AG04449 (cell line): ENCODE results near the gene GPATCH4.
"Not testable (repeated sequence)": the region's sequence is repeated elsewhere in the genome, so short reads cannot be mapped to it uniquely, and the experiment has no call there.

Experiments used
- CTCF ChIA-PET: fragments of 350-600 bp; formaldehyde crosslinking; extraction: SDS; loops from one replicate; lab custom pipeline; 2021; ENCODE audit warnings: antibody characterized with exemption; lab: Yijun Ruan, JAX
- POLR2A ChIA-PET: fragments of 400-600, 350-600 bp; formaldehyde crosslinking; extraction: SDS; loops from one replicate; lab custom pipeline; 2020; ENCODE audit warnings: antibody characterized with exemption, inconsistent platforms; lab: Yijun Ruan, JAX
- DNase-seq: peaks from one replicate; pipeline ENCODE4 v3.0.0-alpha.2; 2010; ENCODE audit warnings: low read depth, low spot score
- H3K4me3 ChIP-seq: 2 replicates; pipeline ENCODE4 v1.5.1; 2011; ENCODE audit warnings: low read depth, mild to moderate bottlenecking, control low read depth, low read length
- TF ChIP-seq, protein P1 (sequence below): IDR thresholded peaks from one replicate; pipeline ENCODE4 v1.5.1; 2011; ENCODE audit warnings: mild to moderate bottlenecking, moderate library complexity, low read length, control low read depth, inconsistent platforms; ENCODE audit not compliant: insufficient read depth; ENCODE audit errors: missing control alignments

Gene GPATCH4

DNA sequence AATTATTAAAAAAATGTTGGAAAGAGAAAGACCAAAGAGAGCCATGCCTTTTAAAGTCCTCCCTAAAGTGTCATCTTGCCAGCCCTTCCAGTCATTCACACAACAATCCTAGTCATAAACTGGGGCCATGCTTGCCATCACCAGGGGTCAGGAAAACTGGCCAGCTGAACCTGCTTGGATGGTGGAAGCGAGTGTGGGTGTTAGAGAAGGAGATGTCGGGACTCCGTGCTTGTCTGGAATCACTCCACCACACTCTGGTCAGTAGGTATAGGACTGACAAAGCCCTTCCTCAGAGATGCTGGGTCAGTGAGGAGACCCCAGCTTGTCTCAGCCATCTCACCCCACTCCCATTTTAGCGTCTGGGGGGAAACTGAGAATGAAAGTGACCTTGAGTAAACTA is 14.7 kb upstream of the GPATCH4 start:
- ChIA-PET POLR2A (interaction anchor here (0.6 kb wide), 1 partner anchor 1389 kb away, joined by 3 read pairs; no protein-coding TSS in a partner anchor), CTCF (interaction anchor here (1.1 to 13.0 kb wide), 4 partner anchors 10 to 230 kb away, joined by 3 to 409 read pairs (median 26); no protein-coding TSS in a partner anchor)
- H3K4me3 ChIP-seq: no peak overlapping the region
- DNase-seq: no peak
- TF ChIP-seq, protein P1, sequence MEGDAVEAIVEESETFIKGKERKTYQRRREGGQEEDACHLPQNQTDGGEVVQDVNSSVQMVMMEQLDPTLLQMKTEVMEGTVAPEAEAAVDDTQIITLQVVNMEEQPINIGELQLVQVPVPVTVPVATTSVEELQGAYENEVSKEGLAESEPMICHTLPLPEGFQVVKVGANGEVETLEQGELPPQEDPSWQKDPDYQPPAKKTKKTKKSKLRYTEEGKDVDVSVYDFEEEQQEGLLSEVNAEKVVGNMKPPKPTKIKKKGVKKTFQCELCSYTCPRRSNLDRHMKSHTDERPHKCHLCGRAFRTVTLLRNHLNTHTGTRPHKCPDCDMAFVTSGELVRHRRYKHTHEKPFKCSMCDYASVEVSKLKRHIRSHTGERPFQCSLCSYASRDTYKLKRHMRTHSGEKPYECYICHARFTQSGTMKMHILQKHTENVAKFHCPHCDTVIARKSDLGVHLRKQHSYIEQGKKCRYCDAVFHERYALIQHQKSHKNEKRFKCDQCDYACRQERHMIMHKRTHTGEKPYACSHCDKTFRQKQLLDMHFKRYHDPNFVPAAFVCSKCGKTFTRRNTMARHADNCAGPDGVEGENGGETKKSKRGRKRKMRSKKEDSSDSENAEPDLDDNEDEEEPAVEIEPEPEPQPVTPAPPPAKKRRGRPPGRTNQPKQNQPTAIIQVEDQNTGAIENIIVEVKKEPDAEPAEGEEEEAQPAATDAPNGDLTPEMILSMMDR: no peak

DNA sequence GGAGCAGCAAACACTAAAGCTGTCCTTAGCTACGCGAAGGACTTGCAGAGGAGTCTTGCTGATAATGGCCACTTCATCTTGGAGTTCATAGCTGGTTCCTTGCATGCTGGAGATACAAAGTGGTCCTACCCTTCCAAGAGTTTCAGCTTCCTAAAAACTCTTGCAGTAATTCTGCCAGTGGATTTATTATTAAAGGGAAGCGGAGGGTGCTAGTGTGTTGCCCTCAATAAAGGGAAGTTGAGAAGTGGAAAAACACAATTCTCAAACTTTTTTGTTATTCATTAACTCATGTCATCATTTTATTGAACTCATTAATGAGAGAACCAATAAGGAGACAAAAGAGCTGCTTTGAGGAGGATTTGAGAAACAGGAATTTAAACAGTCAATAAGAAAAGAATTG is 11.4 kb upstream of the GPATCH4 start:
- no peak for DNase-seq
- ChIA-PET CTCF (interaction anchor here (0.6 to 5.7 kb wide), 24 partner anchors 9 to 254 kb away, joined by 3 to 88 read pairs (median 4); partner anchors contain the start of genes GPATCH4 and HAPLN2), POLR2A (no interaction called here)
- TF ChIP-seq, protein P1: no peak
- no peak overlapping the region for H3K4me3 ChIP-seq

DNA sequence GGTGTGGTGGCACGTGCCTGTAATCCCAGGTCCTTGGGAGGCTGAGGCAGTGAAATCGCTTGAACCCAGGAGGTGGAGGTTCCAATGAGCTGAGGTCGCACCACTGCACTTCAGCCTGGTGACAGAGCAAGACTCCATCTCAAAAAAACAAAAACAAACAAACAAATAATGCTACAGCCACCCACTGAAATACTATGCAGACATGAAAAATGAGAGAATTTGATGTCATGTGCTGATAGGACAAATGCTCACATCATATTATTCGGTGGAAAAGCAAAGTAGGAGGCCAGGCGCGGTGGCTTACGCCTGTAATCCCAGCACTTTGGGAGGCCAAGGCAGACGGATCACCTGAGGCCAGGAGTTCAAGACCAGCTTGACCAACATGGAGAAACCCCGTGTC is 8.8 kb upstream of the GPATCH4 start:
- POLR2A ChIA-PET, DNase-seq, H3K4me3 ChIP-seq: not testable (repeated sequence)
- CTCF ChIA-PET: interaction anchor here (2.4 to 5.7 kb wide), 6 partner anchors 12 to 225 kb away, joined by 17 to 88 read pairs (median 30); partner anchors contain the start of genes HAPLN2 and TTC24

DNA sequence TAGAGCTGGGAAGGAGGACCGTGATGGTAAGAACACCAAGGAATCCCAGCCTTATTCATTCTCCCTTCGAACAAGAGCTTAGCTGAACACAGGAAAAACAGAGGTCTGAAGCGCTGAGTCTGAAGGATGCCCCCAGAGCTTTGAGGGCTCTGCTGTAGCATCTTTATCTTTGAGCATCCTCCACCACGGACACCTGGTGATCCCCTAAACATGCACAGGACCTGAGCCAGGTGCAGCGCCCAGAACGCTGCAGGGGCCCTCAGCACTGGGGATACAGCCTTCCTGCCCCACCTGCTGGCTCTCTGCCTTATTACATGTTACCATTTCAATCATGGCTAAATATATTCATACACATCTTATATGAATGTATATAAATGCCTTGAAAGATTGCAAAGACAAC is 7.7 kb upstream of the GPATCH4 start:
- TF ChIP-seq, protein P1: peak; percentile 60
- ChIA-PET CTCF (interaction anchor here (0.6 to 5.7 kb wide), 33 partner anchors 9 to 231 kb away, joined by 3 to 88 read pairs (median 6); partner anchors contain the start of genes HAPLN2, NAXE and TTC24), POLR2A (interaction anchor here (0.6 kb wide), 1 partner anchor 223 kb away, joined by 3 read pairs; no protein-coding TSS in a partner anchor)
- DNase-seq: no peak
- H3K4me3 ChIP-seq: no peak overlapping the region

DNA sequence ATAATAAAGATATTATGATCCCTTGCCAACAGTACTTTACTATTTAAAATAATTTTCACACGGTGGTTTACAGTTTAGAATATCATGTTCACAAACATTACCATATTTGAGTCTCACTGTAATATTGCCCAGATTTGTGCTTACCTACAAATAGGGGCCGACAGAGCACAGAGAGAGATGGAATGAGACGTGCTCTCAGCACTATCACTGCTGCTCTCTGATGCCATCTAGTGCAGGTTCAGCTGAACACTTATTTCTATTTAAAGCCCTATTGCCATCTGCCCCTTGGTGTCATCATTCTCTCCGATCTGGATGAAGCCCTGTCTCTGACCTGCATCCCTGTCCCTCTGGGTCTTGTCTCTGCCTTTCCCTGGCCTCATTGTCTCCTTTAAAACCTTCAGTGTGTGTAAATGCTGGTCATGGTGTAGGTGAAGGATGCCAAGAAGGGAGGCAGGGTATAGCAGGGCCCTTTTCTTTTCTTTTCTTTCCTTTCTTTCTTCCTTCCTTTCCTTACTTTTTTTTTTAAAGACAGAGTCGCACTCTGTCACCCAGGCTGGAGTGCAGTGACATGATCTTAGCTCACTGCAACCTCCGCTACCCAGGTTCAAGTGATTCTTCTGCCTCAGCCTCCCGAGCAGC is 6.9 kb upstream of the GPATCH4 start:
- CTCF ChIA-PET: interaction anchor here (0.6 to 5.7 kb wide), 36 partner anchors 8 to 230 kb away, joined by 3 to 88 read pairs (median 6); partner anchors contain the start of genes HAPLN2, NAXE and TTC24
- POLR2A ChIA-PET: interaction anchor here (0.6 kb wide), 1 partner anchor 223 kb away, joined by 3 read pairs; no protein-coding TSS in a partner anchor
- H3K4me3 ChIP-seq: no peak overlapping the region
- TF ChIP-seq, protein P1: peak; percentile 82
- DNase-seq: no peak

DNA sequence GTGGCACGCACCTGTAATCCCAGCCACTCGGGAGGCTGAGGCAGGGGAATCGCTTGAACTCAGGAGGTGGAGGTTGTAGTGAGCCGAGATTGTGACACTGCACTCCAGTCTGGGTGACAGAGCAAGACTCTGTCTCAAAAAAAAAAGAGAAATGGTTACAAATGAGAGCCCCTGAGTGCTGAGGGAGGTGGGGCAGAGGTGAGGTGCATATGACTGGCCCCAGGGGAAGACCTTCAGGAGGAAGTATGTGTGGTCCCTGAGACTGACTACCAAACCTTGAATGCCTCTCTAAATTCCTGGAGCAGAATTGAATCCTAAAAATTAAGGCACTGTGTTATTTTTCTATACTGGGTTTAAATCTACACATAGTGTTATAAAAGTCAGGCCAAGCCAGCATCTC is 6.1 kb upstream of the GPATCH4 start:
- DNase-seq, POLR2A ChIA-PET, H3K4me3 ChIP-seq, CTCF ChIA-PET: not testable (repeated sequence)

DNA sequence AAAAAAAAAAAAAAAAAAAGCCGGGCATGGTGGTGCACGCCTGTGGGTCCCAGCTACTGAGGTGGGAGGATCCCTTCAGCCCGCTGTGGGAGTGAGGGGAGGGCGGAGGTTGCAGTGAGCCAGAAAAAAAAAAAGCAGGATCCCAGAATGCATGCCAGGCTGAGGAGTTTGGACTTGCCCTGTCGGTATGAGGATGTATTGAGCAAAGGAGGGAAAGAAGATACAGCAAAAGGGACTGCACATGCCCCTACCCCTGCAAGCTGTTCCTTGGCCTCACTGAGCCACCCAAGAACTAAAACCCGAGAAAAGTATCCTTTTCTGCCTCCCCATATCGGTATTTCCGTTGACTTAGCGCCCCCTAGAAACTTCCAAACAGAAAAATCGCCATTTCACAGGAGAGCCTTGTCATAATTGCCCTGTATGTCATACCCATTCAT is 1.3 kb upstream of the GPATCH4 start:
- ChIA-PET CTCF (interaction anchor here (0.9 to 6.4 kb wide), 9 partner anchors 10 to 218 kb away, joined by 3 to 51 read pairs (median 4); partner anchors contain the start of gene NAXE), POLR2A (no interaction called here)
- no peak for DNase-seq
- H3K4me3 ChIP-seq: no peak overlapping the region
- TF ChIP-seq, protein P1: no peak
